C4-2B (cell line): ENCODE results near the gene BBOX1.

ENCODE experiments used
- H3K27ac ChIP-seq: fragments of 450-650 bp; 2 replicates; pipeline ENCODE4 v1.5.1; 2017
- ZFX ChIP-seq: fragments of 450-650 bp; IDR thresholded peaks from 2 replicates; pipeline ENCODE4 v1.6.1; 2017
- TF ChIP-seq, protein P1 (sequence below): fragments of 450-650 bp; conservative IDR thresholded peaks from 2 replicates; pipeline ENCODE4 v1.5.1; 2017; ENCODE audit warnings: mild to moderate bottlenecking

Gene BBOX1

DNA sequence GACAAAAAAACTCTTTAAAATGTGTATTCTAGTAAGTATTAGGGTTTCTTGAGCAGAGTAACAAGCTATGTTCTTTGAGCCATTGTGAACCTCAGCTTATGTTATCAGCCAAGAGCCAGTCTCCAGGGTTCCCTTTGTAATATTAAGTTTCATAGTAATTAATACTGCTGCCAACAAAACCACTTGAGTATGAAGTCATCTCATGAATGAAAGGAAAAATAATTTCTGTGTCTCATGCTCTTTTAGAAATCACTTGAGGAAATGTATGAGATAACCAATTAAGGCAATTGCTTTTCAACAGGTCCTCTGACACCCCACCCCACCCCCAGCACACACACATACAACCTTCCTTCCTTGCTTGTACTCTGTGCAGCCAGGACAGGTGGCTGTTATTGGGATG is 59.9 kb downstream of the BBOX1 start:
- no peak for TF ChIP-seq ZFX
- TF ChIP-seq, protein P1, sequence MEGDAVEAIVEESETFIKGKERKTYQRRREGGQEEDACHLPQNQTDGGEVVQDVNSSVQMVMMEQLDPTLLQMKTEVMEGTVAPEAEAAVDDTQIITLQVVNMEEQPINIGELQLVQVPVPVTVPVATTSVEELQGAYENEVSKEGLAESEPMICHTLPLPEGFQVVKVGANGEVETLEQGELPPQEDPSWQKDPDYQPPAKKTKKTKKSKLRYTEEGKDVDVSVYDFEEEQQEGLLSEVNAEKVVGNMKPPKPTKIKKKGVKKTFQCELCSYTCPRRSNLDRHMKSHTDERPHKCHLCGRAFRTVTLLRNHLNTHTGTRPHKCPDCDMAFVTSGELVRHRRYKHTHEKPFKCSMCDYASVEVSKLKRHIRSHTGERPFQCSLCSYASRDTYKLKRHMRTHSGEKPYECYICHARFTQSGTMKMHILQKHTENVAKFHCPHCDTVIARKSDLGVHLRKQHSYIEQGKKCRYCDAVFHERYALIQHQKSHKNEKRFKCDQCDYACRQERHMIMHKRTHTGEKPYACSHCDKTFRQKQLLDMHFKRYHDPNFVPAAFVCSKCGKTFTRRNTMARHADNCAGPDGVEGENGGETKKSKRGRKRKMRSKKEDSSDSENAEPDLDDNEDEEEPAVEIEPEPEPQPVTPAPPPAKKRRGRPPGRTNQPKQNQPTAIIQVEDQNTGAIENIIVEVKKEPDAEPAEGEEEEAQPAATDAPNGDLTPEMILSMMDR, result no peak

DNA sequence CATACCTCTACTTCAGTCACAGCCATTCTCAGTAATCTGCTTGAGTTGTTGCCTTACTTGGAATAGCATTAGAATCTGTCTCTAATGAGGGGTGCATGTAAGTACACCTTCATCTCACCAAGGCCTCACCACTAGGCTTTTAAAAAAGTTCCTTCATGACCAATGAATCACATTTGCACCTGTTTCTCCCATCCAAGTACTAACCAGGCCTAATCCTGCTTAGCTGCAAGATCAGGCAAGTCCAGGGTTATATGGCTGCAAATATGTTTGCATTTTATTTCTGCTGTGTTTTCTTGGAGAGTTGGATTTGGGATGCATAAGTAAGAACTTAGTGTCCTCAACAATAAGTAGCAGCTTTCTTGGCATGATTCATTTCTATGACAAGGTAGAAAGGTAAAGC is 66.9 kb downstream of the BBOX1 start:
- TF ChIP-seq, protein P1, result no peak
- no peak for TF ChIP-seq ZFX
- no peak overlapping the region for H3K27ac ChIP-seq

More for the DNA sequence above, 59.9 kb downstream of the BBOX1 start:
- H3K27ac ChIP-seq, result no peak overlapping the region

DNA sequence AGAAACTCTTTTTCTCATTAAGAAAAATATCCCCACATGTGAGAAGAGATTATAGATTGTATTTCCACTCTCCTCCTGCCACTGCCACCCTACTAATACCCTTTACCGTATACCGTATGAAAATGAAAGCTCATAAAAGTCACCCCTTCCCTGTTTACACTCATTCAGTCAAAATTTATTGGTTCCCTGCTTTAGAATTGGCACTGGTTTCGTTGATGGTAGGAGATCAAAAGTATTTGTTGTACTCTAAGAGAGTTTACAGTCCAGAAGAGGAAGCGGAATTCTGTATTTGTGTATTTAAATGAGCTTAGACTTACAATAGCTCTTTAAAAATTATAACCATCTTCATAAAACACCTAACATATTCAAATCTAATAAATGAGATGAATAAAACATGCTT is 68.2 kb downstream of the BBOX1 start:
- TF ChIP-seq, protein P1, result no peak
- no peak for TF ChIP-seq ZFX
- no peak overlapping the region for H3K27ac ChIP-seq

DNA sequence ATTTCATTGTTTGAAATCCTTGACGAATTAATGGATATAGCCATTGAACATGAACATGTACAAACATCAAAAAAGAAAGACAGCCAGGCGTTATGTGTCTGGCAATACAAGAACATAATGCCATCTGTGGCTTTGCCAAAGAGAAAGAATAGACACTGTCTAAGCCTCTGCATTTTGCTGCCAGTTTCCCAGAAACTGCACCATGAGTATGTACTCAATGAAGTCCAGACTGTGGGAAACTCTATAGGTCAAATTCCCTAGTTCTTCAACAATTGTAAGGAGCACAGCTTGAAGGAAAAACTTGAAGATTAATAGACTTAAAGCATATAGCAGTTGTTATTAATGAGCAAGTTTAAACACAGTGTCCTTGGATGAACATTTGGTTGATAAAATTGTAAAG is 71.3 kb downstream of the BBOX1 start:
- TF ChIP-seq, protein P1, result no peak
- no peak for TF ChIP-seq ZFX

DNA sequence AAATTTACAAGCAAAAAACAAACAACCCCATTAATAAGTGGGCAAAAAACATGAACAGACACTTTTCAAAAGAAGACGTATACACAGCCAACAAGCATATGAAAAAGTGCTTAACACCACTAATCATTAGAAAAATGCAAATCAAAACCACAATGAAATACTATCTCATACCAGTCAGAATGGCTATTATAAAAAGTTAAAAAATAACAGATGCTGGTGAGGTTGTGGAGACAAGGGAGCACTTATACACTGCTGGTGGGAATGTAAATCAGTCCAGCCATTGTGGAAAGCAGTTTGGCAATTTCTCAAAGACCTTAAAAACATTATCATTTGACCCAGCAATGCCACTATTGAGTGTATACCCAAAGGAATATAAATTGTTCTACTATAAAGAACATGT is 72.3 kb downstream of the BBOX1 start:
- no peak overlapping the region for H3K27ac ChIP-seq
- TF ChIP-seq, protein P1, result no peak
- no peak for TF ChIP-seq ZFX

More for the DNA sequence above, 71.3 kb downstream of the BBOX1 start:
- no peak overlapping the region for H3K27ac ChIP-seq

DNA sequence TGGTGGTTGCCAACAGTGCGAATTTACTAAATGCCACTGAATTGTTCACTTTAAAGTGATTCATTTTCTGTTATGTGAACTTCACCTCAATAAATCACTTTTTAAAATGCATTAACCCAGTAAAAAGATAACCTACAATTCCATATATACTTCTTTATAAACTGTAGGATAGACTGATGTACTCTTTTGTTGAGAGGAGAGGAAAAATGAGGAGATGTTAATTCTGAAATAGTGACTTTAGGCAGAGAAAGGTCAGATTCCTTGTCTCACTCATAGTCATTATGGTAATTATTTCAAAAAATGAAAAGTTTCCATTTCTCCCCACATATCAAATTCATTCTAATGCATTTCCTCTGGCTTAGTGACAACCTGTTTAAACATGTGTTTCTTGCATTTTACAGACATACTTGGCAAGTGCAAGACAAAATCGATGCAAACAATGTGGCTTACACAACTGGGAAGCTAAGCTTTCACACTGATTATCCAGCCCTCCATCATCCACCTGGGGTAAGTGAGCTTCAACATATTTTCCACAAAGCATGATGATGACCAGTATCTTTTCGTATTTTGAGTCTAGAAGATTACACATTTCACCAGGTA is 74.5 kb downstream of the BBOX1 start:
- TF ChIP-seq, protein P1, result no peak
- TF ChIP-seq ZFX, result no peak
- no peak overlapping the region for H3K27ac ChIP-seq

DNA sequence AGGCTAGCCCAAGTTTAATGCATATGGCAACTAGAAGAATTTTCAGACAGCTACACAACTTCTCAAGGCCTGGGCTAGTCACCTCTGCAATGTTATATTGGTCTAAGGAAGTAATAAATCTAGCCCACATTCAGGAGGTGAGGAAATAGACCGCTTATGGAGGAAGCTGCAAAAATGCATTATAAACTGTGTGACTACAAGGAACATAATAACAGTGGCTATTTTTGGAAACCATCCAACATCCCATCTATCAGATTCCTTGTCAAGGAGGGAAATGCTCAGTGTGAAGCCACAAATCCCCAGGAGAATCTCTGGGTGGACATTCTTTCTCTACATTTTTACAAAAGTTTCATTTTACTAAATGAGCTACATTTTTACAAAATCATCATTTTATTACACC is 76.1 kb downstream of the BBOX1 start:
- H3K27ac ChIP-seq, result no peak overlapping the region
- TF ChIP-seq, protein P1, result no peak
- no peak for TF ChIP-seq ZFX
